ENCODE data around the gene LTBP4.

DNA sequence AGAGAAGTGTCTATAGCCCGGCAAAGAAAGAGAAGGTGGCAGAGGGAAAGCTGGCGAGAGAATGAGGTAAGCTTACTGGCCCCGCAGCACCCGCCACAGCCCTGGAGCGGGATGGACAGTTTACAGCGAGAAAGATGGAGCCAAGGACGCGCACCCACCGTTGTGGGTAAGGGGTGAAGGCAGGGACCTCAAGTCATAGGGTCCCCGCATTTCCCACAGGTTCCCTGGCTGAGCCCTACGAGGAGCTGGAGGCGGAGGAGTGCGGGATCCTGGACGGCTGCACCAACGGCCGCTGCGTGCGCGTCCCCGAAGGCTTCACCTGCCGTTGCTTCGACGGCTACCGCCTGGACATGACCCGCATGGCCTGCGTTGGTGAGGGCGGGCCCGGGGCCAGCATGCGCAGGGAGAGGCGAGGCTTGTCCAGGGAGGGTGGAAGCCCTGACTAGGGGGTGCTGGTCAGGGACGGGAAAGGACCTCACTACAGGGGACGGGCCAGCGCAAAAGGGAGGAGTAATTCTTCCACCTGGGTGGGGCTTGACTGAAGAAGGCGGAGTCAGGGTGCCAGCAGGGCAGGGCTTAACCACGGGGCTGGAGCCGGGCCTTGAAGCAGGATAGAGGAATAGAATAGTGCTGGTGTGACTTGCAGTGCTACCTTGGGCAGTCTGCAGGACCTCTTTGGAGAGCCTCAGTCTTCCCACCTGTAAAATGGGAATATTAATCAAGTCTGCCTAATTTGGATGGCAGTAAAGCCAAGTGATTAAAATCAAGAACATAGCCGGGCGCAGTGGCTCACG is 26.5 kb downstream of the LTBP4 start:
- TF ChIP-seq EP300 (IDR thresholded peaks at IDR 0.05) (no peak), POLR2A (IDR thresholded peaks at IDR 0.05) (no peak)
- TF ChIP-seq, protein P1, sequence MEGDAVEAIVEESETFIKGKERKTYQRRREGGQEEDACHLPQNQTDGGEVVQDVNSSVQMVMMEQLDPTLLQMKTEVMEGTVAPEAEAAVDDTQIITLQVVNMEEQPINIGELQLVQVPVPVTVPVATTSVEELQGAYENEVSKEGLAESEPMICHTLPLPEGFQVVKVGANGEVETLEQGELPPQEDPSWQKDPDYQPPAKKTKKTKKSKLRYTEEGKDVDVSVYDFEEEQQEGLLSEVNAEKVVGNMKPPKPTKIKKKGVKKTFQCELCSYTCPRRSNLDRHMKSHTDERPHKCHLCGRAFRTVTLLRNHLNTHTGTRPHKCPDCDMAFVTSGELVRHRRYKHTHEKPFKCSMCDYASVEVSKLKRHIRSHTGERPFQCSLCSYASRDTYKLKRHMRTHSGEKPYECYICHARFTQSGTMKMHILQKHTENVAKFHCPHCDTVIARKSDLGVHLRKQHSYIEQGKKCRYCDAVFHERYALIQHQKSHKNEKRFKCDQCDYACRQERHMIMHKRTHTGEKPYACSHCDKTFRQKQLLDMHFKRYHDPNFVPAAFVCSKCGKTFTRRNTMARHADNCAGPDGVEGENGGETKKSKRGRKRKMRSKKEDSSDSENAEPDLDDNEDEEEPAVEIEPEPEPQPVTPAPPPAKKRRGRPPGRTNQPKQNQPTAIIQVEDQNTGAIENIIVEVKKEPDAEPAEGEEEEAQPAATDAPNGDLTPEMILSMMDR (IDR thresholded peaks at IDR 0.05) = no peak

Data from tibial nerve (tissue), 4 donors.